ENCODE data around the gene GMEB2. TPM values are rescaled to one million over a fixed set of nuclear protein-coding genes. Genes with fewer than 3 reads are reported as not detected.
A peak's percentile ranks its signal among the peaks of the same experiment; 100 is the strongest.
"Not testable (repeated sequence)": the region's sequence is repeated elsewhere in the genome, so short reads cannot be mapped to it uniquely, and the experiment has no call there.

The GMEB2 gene
- total RNA-seq, 8 experiments from 2014 or later: 5.6 to 11.8 (median 8.4) TPM

DNA sequence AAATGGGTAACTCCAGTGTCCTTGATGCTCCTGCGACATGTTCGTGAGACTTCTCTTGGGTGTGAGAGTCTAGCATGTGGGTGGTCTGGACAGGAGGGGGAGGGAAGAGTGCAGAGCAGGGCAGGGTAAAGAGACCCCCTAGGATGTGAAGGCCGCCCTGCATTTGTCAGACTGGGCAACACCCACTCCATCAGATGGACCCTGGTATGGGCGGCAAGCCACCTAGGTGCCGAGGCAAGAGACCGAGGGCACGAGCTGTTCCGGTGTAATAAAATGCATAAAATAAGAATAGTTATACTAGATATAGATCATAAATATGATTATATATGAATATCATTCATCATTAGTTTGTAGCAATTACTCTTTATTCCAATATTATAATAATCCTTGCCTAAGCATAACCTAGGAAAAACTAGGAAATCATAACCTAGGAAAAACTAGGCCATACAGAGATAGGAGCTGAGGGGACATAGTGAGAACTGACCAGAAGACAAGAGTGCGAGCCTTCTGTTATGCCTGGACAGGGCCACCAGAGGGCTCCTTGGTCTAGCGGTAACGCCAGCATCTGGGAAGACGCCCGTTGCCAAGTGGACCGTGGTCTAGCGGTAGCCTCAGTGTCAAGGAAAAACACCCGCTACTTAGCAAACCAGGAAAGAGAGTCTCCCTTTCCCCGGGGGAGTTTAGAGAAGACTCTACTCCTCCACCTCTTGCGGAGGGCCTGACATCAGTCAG is 12.9 kb downstream of the GMEB2 start:
- ATAC-seq (replicated peaks in 6 of 8); H3K4me3 ChIP-seq; H3K4me1 ChIP-seq (replicated peaks in 1 of 2); H3K27ac ChIP-seq; in situ Hi-C loops (cut with MboI; ENCODE audit: low pct_unique_long_range_greater_than_20kb in 2 of 9, low sequenced_read_pairs in 9 of 9, unreplicated experiment in 9 of 9): not testable (repeated sequence)
- 80 to 100% (median 96%) methylated on average over 1 to 7 of the region's 18 CpGs; no CpG with 5 or more reads in 2 of the 10 experiments for WGBS, 10 experiments

DNA sequence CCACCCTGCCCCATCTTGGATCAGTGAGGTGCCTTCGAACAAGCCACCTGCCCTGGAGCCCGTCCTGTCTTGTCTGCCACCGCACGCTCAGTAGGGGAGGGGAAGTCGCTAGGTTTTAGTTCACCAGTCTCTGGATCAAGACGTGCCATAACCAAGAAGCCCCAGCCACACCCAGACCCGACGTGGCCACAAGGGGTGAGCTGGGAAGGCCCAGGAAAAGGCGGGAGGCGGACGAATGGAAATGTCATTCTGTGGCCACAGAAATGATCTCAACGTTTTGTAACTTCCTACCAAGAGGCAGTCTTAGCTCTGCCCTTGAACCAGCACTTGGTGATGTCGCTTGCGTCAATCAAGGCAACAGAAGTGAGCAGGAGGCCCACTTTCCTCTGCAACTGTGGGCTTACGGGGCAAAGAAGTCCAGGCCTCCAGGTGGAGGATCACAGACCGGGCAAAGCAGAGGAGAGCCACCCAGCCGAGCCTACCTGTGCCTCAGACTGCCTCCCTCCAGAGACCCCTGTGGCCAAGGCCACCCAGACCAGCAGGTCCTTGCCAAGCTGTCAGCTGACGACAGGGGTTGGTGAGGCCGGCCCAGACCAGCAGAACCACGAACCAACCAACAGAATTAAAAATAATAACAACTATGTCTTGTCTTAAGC is 14.5 kb downstream of the GMEB2 start:
- Histone ChIP-seq H3K4me3 (no peak overlapping the region), H3K4me1 (replicated peaks in 1 of 2) (no peaks in the 10 kb centered on the region), H3K27ac (no peak overlapping the region)
- 29 to 100% (median 93%) methylated on average over 1 to 15 of the region's 20 CpGs; no CpG with 5 or more reads in 2 of the 10 experiments for WGBS, 10 experiments
- in situ Hi-C loops (cut with MboI; ENCODE audit: low pct_unique_long_range_greater_than_20kb in 2 of 9, low sequenced_read_pairs in 9 of 9, unreplicated experiment in 9 of 9): no loop called here
- peak in 4 of 8 experiments; percentile 21 to 96 (median 78) for ATAC-seq (replicated peaks in 6 of 8)

DNA sequence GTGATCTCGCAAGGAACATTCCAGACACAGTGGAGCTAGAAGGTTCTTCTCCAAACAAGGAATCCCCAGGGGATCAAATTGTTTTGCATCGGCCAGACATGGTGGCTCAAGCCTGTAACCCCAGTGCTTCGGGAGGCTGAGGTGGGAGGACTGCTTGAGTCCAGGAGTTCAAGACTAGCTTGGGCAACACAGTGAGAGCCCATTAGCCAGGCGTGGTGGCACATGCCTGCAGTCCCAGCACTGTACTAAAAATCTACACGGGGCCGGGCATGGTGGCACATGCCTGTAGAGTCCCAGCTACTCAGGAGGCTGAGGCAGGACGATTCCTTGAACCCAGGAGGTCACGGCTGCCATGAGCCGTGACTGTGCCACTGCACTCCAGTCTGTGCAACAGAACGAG is 15.3 kb downstream of the GMEB2 start:
- 83 to 100% (median 94%) methylated on average over 1 to 4 of the region's 10 CpGs; no CpG with 5 or more reads in 6 of the 10 experiments for WGBS, 10 experiments
- H3K4me3 ChIP-seq: no peak overlapping the region
- no peaks in the 10 kb centered on the region for H3K4me1 ChIP-seq (replicated peaks in 1 of 2)
- no peak overlapping the region for H3K27ac ChIP-seq
- in situ Hi-C loops (cut with MboI; ENCODE audit: low pct_unique_long_range_greater_than_20kb in 2 of 9, low sequenced_read_pairs in 9 of 9, unreplicated experiment in 9 of 9): no loop called here
- ATAC-seq (replicated peaks in 6 of 8): no peak

DNA sequence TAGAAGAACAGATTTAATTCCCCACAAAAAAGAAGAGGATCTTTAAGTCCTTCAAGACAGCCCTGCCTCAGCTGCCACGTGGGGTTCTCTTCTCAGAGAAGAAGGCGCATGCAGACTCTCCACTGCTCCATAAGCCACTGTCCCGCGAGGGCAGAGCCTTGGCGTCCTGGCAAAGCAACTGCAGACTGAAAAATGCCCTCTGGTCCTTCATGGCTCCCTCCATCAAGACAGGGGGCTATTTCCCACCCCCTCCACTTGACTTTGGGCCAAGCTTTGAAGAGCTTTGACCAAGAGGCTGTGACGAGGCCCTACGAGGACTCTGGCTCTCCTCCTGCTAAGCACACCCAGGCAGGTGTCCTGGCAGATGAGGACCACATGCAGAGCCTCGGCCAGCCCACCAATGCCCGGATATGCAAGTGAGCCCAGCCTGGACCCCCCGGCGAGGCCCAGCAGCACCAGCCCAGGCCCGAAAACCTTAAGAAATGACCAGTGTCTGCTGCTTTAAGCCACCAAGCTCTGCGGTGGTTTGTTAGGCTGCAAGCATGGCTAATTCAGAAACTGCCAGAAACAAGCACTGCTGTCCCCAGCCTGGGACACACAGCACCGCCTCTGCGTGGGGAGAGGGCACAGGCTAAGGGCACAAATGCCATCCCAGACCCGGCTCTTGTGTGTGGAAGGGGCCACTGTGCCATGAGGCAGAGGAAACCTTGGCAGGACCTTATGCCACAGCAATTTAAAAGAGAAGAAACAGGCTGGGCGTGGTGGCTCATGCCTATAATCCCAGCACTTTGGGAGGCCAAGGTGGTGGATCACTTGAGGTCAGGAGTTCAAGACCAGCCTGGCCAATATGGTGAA is 16.1 kb downstream of the GMEB2 start:
- in situ Hi-C loops (cut with MboI; ENCODE audit: low pct_unique_long_range_greater_than_20kb in 2 of 9, low sequenced_read_pairs in 9 of 9, unreplicated experiment in 9 of 9): no loop called here
- Histone ChIP-seq H3K4me3 (no peak overlapping the region), H3K27ac (no peak overlapping the region), H3K4me1 (replicated peaks in 1 of 2) (no peaks in the 10 kb centered on the region)
- no peak for ATAC-seq (replicated peaks in 6 of 8)
- WGBS, 10 experiments: 60 to 91% (median 83%) methylated on average over 1 to 10 of the region's 17 CpGs; no CpG with 5 or more reads in 2 of the 10 experiments

DNA sequence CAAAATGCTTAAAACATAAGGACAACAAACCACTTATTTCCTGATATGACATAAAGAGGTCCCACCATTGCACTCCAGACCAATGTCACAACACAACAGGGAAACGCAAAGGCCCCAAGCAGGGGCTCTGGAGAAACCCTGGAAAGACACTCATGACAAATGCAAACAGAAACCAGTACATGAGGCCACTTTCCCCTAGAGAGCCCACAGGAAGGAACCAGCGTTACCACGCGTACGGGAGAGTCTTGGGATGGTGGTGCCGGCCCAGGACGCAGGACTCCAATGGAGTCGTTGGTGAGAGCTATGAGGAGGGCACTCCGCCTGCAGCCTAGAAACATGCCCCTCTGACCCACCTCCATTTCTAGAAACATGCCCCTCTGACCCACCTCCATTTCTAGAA is 20.2 kb downstream of the GMEB2 start:
- in situ Hi-C loops (cut with MboI; ENCODE audit: low pct_unique_long_range_greater_than_20kb in 2 of 9, low sequenced_read_pairs in 9 of 9, unreplicated experiment in 9 of 9): no loop called here
- 60 to 100% (median 100%) methylated on average over 1 to 4 of the region's 9 CpGs; no CpG with 5 or more reads in 6 of the 10 experiments for WGBS, 10 experiments
- no peak for ATAC-seq (replicated peaks in 6 of 8)
- no peaks in the 10 kb centered on the region for H3K4me1 ChIP-seq (replicated peaks in 1 of 2)
- H3K4me3 ChIP-seq: no peak overlapping the region
- no peak overlapping the region for H3K27ac ChIP-seq

DNA sequence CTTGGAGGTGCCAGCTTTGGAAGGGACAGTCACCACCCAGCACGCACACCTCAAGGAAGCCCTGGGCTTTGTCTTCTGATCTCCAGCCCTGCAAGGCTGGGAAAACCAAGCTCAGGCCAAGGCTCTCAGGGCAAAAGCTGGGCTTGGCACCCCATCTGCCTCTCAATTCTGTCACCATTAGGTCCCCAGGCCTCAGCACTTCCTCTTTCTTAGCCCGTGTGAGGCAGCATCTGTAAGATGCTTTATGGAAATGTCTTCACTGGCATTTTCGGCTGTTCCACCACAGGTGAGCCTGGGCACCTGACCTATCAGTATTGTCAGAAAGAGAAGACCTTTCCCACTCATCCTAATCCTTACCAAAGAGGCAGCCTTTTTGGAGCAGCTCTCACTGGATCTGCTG is 24.6 kb downstream of the GMEB2 start:
- H3K4me3 ChIP-seq: no peak overlapping the region
- H3K27ac ChIP-seq: no peak overlapping the region
- WGBS, 10 experiments: 33 to 100% (median 100%) methylated on average over 1 to 3 of the region's 3 CpGs; no CpG with 5 or more reads in 5 of the 10 experiments
- in situ Hi-C loops (cut with MboI; ENCODE audit: low pct_unique_long_range_greater_than_20kb in 2 of 9, low sequenced_read_pairs in 9 of 9, unreplicated experiment in 9 of 9): no loop called here
- no peaks in the 10 kb centered on the region for H3K4me1 ChIP-seq (replicated peaks in 1 of 2)
- ATAC-seq (replicated peaks in 6 of 8): no peak

DNA sequence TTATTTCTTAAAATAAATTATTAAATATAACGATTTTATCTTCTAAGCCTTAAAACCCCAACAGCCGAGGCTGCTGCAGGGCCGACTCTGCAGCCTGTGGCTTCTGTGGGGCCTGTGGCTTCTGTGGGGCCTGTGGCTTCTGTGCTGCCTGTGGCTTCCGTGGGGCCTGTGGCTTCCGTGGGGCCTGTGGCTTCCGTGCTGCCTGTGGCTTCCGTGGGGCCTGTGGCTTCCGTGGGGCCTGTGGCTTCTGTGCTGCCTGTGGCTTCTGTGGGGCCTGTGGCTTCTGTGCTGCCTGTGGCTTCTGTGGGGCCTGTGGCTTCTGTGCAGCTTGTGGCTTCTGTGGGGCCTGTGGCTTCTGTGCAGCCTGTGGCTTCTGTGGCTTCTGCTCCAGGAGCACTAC is 25.2 kb downstream of the GMEB2 start:
- in situ Hi-C loops (cut with MboI; ENCODE audit: low pct_unique_long_range_greater_than_20kb in 2 of 9, low sequenced_read_pairs in 9 of 9, unreplicated experiment in 9 of 9); H3K4me3 ChIP-seq; H3K27ac ChIP-seq; ATAC-seq (replicated peaks in 6 of 8); H3K4me1 ChIP-seq (replicated peaks in 1 of 2): not testable (repeated sequence)
- WGBS, 10 experiments: 50 to 100% (median 83%) methylated on average over 1 to 4 of the region's 8 CpGs; no CpG with 5 or more reads in 4 of the 10 experiments

DNA sequence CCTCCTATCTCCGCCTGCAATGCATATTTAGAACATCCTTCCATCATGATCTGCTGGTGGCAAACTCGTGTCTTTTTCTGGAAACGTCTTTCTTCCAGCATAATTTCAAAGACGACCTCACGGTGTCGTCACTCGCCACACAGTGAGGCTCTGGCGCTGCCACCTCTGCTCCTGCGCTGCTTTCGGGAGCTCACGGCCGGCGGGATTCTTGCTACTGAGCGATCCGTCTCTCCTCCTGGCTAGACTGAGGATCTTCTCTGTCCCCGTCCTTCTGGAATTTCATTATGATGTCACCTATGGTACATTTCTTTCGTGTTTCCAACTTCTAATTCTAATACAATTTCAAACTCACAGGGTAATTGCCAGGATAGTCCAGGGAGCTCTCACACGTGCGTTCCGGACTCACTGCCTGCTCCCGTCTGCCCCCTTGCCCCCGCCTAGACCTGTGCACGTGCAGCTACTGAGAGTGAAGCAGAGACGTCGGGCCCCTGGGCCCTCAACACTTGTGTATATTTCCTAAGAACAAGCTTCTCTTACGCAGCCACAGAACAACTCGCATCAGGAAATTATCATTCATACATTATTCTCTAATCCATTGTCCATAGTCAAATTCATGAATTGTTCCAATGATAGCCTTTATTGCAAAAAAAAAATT is 27.4 kb downstream of the GMEB2 start:
- no peaks in the 10 kb centered on the region for H3K4me1 ChIP-seq (replicated peaks in 1 of 2)
- H3K4me3 ChIP-seq: no peak overlapping the region
- in situ Hi-C loops (cut with MboI; ENCODE audit: low pct_unique_long_range_greater_than_20kb in 2 of 9, low sequenced_read_pairs in 9 of 9, unreplicated experiment in 9 of 9): no loop called here
- no peak for ATAC-seq (replicated peaks in 6 of 8)
- 80 to 98% (median 90%) methylated on average over 3 to 24 of the region's 27 CpGs for WGBS, 10 experiments
- no peak overlapping the region for H3K27ac ChIP-seq

DNA sequence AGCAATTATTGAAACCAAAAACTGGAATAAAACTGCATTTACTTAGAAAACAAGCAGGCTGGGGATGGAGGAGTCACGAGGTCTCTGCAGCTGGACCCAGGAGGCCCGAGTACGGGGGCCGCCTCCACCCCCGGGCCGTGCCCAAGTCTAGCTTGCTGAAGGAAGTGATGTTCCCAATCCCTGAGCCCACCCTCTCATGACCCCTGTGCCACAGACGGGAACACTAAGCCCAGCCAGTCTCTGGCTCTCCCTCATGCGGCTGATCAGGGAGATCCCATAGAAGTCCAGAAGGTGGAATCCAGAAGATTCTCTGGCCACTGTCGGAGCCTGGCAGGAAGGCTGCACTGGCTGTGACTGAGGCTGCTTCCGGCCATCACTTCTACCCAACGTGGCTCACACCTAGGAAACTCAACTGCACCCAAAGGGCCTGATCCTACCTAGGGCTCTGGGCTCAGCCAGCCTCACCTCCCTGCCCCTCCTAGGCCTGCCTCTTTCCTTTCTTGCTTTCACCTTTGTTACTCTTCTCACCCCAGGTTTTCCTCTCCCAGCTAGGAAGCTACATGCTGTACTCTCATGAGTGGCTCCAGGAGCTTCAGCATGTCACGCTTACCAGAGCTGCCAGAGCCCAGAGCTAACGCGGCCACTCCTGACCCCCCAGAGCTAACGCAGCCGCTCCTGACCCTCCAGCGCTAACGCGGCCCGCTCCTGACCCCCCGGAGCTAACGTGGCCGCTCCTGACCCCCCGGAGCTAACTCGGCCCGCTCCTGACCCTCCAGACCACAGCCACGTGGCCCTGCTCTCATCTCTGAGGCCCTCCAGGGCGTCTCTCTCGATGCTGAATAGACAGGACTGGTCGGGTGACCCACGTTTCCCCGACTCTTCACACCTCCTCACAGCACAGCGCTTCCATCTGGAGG is 28.2 kb downstream of the GMEB2 start:
- H3K4me1 ChIP-seq (replicated peaks in 1 of 2): no peaks in the 10 kb centered on the region
- no peak overlapping the region for H3K4me3 ChIP-seq
- 85 to 100% (median 94%) methylated on average over 1 to 12 of the region's 33 CpGs; no CpG with 5 or more reads in 5 of the 10 experiments for WGBS, 10 experiments
- no peak for ATAC-seq (replicated peaks in 6 of 8)
- H3K27ac ChIP-seq: no peak overlapping the region
- in situ Hi-C loops (cut with MboI; ENCODE audit: low pct_unique_long_range_greater_than_20kb in 2 of 9, low sequenced_read_pairs in 9 of 9, unreplicated experiment in 9 of 9): no loop called here

DNA sequence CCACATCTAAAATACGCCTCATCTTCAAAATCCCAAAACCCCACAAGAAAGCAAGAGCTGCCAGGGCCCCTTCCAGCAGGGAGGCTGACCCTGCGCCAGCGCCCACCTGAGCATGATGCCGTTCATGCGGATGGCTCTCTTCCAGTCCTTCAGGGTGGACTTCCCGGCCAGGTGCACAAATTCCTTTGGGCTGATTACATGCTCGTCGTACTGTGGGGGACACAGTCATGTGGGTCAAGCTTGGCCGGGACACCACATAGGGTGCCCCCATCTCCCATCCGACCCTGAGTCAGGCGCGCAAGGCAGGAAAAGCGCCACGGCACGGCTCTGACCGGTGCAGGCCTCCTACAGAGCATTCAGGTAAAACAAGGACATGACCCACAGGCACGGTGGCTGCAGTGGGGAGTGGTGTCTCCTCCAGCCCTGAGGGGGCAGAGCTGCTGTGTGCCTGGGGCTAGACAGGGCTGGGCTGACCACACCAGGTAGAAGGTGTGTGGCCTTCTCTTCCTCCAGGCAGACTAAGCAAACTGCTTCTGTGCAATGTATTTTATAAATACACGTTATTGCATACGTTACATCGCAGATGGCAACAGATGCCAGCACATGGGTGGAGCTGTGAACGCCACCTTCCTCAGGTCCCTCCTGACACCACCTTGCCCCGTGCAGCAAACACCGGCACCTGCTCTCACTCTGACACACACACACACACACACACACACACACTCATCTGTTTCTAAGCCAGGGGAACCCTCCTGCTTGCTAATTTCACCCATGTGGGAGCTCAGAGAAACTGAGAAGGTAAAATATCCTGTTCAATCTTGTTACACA is 29.0 kb downstream of the GMEB2 start:
- Histone ChIP-seq H3K27ac (no peak overlapping the region), H3K4me1 (replicated peaks in 1 of 2) (no peaks in the 10 kb centered on the region), H3K4me3 (no peak overlapping the region)
- WGBS, 10 experiments: 60 to 96% (median 88%) methylated on average over 1 to 7 of the region's 23 CpGs; no CpG with 5 or more reads in 5 of the 10 experiments
- no peak for ATAC-seq (replicated peaks in 6 of 8)
- in situ Hi-C loops (cut with MboI; ENCODE audit: low pct_unique_long_range_greater_than_20kb in 2 of 9, low sequenced_read_pairs in 9 of 9, unreplicated experiment in 9 of 9): no loop called here

DNA sequence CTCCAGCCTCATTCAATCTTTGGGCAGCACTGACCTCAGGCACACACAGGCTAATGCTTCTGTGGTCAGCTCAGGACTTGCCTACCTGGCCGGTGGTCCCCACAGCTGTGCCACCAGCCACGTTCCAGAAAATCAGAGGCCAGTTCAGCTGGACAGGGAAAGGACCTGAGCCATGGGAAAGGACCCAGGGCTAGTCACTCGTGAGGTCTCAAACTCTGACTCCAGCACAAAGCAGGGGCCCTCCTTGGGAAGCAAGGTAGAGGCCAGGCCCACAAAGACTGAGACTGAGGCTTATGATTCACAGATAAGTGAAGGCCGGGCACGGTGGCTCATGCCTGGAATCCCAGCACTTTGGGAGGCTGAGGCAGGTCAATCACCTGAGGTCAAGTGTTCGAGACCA is 30.5 kb downstream of the GMEB2 start:
- Histone ChIP-seq H3K27ac (no peak overlapping the region), H3K4me1 (replicated peaks in 1 of 2) (no peaks in the 10 kb centered on the region), H3K4me3 (no peak overlapping the region)
- no peak for ATAC-seq (replicated peaks in 6 of 8)
- in situ Hi-C loops (cut with MboI; ENCODE audit: low pct_unique_long_range_greater_than_20kb in 2 of 9, low sequenced_read_pairs in 9 of 9, unreplicated experiment in 9 of 9): no loop called here
- 94 to 100% (median 100%) methylated on average over 1 to 3 of the region's 6 CpGs; no CpG with 5 or more reads in 6 of the 10 experiments for WGBS, 10 experiments
